ENCODE data around the gene SLC16A3.

- no peak for TF ChIP-seq ZNF18 (tag by site-specific recombination; IDR thresholded peaks at IDR 0.05)
- TF ChIP-seq ZNF423 (tag by site-specific recombination; IDR thresholded peaks at IDR 0.05): no peak
- no peak for TF ChIP-seq CTCF (tag by site-specific recombination; IDR thresholded peaks at IDR 0.05)
- TF ChIP-seq SETDB1 (IDR thresholded peaks at IDR 0.05; ENCODE audit: insufficient read length, low read length): no peak
- TF ChIP-seq SP3 (tag by site-specific recombination; IDR thresholded peaks at IDR 0.05): no peak
- TF ChIP-seq ZNF768 (tag by site-specific recombination; IDR thresholded peaks at IDR 0.05): no peak
- TF ChIP-seq KLF9 (tag by site-specific recombination; IDR thresholded peaks at IDR 0.05; ENCODE audit: low read depth): no peak
- TF ChIP-seq ZNF48 (tag by site-specific recombination; IDR thresholded peaks at IDR 0.05): no peak
- no peak for TF ChIP-seq ZBTB7A (tag by site-specific recombination; IDR thresholded peaks at IDR 0.05; ENCODE audit: low read depth)
- no peak for TF ChIP-seq ZNF76 (tag by site-specific recombination; IDR thresholded peaks at IDR 0.05; ENCODE audit: borderline replicate concordance, low read depth)
- TF ChIP-seq ZNF843 (tag by site-specific recombination; IDR thresholded peaks at IDR 0.05): no peak
Measured at GRCh38 chr17:82188001-82188961, 40.6 kb upstream of the SLC16A3 start.

Data from HEK293 (cell line).